Activated naive CD8-positive, alpha-beta T cell treated with anti-CD3 and anti-CD28 coated beads for 36 hours (primary cell): ENCODE data around the gene HIBCH. TPM values are rescaled to one million over a fixed set of nuclear protein-coding genes. Genes with fewer than 3 reads are reported as not detected.
"Not testable (repeated sequence)": the region's sequence is repeated elsewhere in the genome, so short reads cannot be mapped to it uniquely, and the experiment has no call there.

ENCODE experiments used
- DNase-seq: peaks from one replicate; pipeline ENCODE4 v3.0.0; 2021
- H3K27ac Mint-ChIP-seq: one replicate; pipeline ENCODE4 v1.8.0; 2022; ENCODE audit warnings: mild to moderate bottlenecking, moderate library complexity, mixed read lengths
- H3K27me3 Mint-ChIP-seq: one replicate; pipeline ENCODE4 v1.8.0; 2022; ENCODE audit warnings: mild to moderate bottlenecking, mixed read lengths
- H3K36me3 Mint-ChIP-seq: one replicate; pipeline ENCODE4 v1.8.0; 2021; ENCODE audit warnings: mild to moderate bottlenecking, mixed read lengths
- H3K4me1 Mint-ChIP-seq: one replicate; pipeline ENCODE4 v1.8.0; 2021; ENCODE audit warnings: mixed read lengths
- H3K4me3 Mint-ChIP-seq: one replicate; pipeline ENCODE4 v1.8.0; 2022; ENCODE audit warnings: mild to moderate bottlenecking, moderate library complexity, mixed read lengths
- H3K9me3 Mint-ChIP-seq: one replicate; pipeline ENCODE4 v1.8.0; 2022; ENCODE audit warnings: mixed read lengths
- total RNA-seq, 2 experiments: library from RNA; stranded (reverse); gene quantifications; one replicate each; pipeline ENCODE4 v1.2.3, GENCODE V29; 2021

The HIBCH gene, protein sequence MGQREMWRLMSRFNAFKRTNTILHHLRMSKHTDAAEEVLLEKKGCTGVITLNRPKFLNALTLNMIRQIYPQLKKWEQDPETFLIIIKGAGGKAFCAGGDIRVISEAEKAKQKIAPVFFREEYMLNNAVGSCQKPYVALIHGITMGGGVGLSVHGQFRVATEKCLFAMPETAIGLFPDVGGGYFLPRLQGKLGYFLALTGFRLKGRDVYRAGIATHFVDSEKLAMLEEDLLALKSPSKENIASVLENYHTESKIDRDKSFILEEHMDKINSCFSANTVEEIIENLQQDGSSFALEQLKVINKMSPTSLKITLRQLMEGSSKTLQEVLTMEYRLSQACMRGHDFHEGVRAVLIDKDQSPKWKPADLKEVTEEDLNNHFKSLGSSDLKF
- 10 to 100 TPM; 21.0 to 24.7 TPM for total RNA-seq

DNA sequence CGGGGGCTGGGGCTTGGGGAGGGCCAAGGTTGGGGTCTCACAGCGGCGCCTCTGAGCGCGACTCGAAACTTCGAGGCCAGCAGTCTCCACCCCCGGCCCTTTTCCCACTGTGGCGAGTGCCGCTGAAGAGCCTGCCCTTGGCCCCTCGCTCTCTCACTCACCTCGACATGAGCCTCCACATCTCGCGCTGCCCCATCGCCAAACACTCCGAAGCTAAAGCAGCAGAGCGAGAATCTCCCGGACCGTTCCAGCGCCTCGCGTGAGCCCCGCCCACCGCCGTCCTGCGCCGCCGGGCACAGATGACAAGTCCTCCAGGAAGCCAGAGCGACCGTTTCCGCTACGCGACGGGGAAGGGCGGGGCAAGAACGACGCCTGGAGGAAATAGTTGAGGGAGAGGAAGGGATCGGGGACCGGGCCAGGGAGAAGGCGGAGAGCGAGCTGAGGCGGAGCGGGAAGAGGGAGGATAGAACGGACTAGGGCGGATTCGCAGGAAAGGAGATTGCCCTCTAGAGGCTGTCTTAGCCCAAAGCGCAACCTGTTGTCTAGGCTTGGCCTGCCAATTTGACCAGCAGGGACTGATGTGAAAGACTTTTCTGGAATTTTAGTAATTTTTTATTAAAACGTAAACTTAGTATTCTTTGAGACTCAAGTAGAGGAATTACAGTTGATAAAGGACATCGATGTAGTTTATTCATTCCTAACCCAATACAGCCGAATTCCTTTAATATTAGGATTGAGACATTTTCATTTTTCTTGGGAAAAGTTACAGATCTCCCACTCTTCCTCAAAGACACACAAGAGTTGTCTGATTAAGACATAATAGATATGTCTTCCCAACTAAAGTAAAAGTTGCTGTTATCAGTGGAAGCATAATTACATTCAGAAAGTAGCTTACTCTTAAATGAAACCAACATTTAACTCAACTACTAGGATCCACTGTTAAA is at the start of gene HIBCH:
Gene HIBCH, minus strand, starts transcription at position 272 of the 944 bp plus-strand sequence. Its CDS starts 76 bp downstream, at position 196.
- H3K4me1 Mint-ChIP-seq = peaks cover 39% of the 10 kb centered on the region
- H3K36me3 Mint-ChIP-seq = peaks cover 10% of the 10 kb centered on the region

DNA sequence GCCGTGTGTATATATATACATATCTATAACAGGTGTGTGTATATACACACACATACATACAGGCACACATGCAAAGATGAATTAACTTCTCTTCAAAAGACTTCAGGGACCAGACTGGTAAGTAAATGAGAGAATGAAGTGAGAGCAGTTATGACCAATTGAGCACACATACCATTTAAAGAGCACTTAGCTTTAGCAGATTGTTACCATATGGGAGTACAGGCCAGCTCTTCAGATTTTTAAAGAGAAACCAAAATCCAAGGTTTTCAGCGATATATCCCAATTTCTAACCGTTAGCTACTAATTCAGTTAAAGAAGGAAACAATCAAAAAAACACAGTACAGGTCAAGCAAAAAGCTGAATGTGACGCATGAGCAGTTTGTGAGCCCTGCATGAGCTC is 47.5 kb upstream of the HIBCH start:
- H3K4me1 Mint-ChIP-seq = peaks cover 4% of the 10 kb centered on the region
- H3K9me3 Mint-ChIP-seq = no peaks in the 10 kb centered on the region
- no peaks in the 10 kb centered on the region for H3K27me3 Mint-ChIP-seq
- no peaks in the 10 kb centered on the region for H3K36me3 Mint-ChIP-seq
- no peak overlapping the region for H3K4me3 Mint-ChIP-seq
- no peak for DNase-seq
- no peak overlapping the region for H3K27ac Mint-ChIP-seq

More for the DNA sequence above, at the start of gene HIBCH:
- Mint-ChIP-seq H3K4me3 (peak within 1 kb of the TSS; percentile 84), H3K9me3 (no peaks in the 10 kb centered on the region), H3K27me3 (no peaks in the 10 kb centered on the region), H3K27ac (peak within 1 kb of the TSS; percentile 84)
- DNase-seq = peak; percentile 94

DNA sequence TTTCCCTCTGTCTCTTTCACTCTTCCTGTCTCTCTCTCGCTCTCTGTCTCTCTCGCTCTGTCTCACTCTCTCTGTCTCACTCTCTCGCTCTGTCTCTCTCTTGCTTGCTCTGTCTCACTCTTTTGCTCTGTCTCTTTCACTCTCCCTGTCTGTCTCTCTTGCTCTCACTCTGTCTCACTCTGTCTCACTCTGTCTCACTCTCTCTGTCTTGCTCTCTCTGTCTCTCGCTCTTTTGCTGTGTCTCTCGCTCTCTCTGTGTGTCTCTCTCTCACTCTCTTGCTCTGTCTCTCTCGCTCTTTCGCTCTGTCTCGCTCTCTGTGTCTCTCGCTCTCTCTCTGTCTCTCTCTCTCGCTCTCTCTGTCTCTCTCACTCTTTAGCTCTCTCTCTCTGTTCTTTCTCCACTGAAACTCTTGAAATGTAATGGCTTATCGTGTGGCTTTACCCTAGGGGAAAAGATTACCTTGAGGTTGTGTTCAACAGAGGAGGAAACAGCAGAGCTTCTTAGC is 46.7 kb upstream of the HIBCH start:
- no peaks in the 10 kb centered on the region for H3K27me3 Mint-ChIP-seq
- H3K4me1 Mint-ChIP-seq = peaks cover 8% of the 10 kb centered on the region
- no peaks in the 10 kb centered on the region for H3K9me3 Mint-ChIP-seq
- H3K36me3 Mint-ChIP-seq = no peaks in the 10 kb centered on the region
- no peak overlapping the region for H3K27ac Mint-ChIP-seq
- DNase-seq = no peak
- H3K4me3 Mint-ChIP-seq = no peak overlapping the region

DNA sequence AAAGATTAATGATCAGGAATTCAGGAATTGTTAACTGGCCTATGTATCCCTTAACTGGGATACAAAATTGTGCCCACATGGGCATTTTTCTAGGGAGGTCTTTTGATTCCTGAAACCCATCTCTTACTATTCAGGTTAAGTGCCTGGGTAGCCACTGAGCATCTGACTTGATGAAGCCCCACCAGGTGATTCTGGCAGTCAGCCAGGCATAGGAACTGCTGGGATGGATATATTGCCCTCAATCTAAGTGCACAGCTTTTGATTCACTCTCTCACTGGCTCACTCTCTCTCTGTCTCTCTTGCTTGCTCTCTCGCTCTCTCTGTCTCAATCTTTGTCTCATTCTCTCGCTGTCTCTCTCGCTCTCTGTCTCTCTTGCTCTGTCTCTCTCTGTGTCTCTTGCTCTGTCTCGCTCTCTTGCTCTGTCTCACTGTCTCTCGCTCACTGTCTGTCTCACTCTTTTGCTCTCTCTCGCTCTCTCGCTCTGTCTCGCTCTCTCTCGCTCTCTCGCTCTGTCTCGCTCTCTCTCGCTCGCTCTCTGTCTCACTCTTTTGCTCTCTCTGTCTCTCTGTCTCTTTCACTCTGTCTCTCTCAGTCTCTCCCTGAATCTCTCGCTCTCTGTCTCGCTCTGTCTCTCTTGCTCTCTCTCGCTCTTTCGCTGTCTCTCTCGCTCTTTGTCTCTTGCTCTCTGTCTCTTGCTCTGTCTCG is 46.0 kb upstream of the HIBCH start:
- H3K9me3 Mint-ChIP-seq = no peaks in the 10 kb centered on the region
- no peak for DNase-seq
- no peaks in the 10 kb centered on the region for H3K36me3 Mint-ChIP-seq
- no peaks in the 10 kb centered on the region for H3K27me3 Mint-ChIP-seq
- no peak overlapping the region for H3K27ac Mint-ChIP-seq
- peaks cover 9% of the 10 kb centered on the region for H3K4me1 Mint-ChIP-seq
- H3K4me3 Mint-ChIP-seq = no peak overlapping the region

DNA sequence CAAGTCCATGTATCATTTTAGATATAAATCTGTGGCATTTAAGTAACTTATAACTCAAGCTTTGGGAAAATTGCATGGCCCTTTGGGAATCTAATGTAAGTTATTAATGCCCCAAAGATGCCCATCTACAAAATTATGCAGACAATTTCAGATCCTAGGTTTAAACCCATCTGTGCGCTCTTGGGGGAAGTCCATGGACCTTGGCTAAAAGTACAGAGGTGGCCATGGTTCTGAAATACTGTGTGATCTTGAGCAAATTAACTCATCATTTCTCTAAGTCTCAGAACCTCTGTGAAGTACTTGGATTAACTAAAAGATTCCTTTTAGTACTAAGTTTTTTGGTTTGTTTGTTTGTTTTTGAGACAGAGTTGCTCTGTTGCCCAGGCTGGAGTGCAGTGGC is 43.3 kb upstream of the HIBCH start:
- Mint-ChIP-seq H3K36me3 (no peaks in the 10 kb centered on the region), H3K27ac (no peak overlapping the region), H3K27me3 (no peaks in the 10 kb centered on the region), H3K9me3 (no peaks in the 10 kb centered on the region), H3K4me1 (peaks cover 27% of the 10 kb centered on the region), H3K4me3 (no peak overlapping the region)
- DNase-seq = no peak

DNA sequence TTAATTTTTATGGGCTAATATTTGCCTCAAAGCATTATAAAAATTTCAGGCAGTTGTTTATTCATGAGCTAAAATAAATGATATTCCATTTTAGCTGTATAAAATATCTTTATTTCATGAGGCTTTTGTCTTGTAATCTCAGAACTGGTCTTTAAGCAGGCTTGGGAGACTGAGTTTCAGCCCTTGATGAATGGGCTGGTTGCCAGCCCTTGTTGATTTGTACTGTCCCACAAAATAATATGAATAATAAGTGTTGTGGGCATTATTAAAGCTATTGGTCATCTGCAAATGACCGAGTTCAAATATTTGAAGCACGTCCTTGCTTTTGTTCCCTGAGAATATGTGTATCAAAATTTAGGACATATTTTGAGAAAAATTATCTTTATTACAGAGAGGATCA is 41.9 kb upstream of the HIBCH start:
- no peak overlapping the region for H3K4me3 Mint-ChIP-seq
- no peaks in the 10 kb centered on the region for H3K9me3 Mint-ChIP-seq
- no peaks in the 10 kb centered on the region for H3K27me3 Mint-ChIP-seq
- no peak overlapping the region for H3K27ac Mint-ChIP-seq
- H3K4me1 Mint-ChIP-seq = peaks cover 27% of the 10 kb centered on the region
- no peaks in the 10 kb centered on the region for H3K36me3 Mint-ChIP-seq
- no peak for DNase-seq

DNA sequence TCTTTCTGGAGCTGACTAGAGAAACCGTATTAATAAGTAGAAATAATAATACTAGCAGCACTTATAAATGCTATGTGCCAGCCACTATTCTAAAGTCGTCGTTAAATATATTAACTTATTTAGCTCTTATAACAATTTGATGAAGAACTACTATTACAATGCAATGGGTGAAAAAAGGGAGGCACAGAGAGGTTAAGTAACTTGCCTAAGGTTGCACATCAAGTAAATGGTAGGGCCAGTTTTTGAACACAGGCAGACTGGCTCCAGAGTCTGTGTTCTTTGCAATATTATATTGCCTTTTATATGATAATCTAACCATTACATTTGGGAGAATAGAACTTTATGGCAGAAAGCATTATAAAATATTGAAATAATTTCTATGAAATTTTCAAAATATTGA is 41.3 kb upstream of the HIBCH start:
- Mint-ChIP-seq H3K27me3 (no peaks in the 10 kb centered on the region), H3K9me3 (no peaks in the 10 kb centered on the region), H3K36me3 (no peaks in the 10 kb centered on the region), H3K4me3 (no peak overlapping the region), H3K27ac (no peak overlapping the region), H3K4me1 (peaks cover 27% of the 10 kb centered on the region)
- DNase-seq = no peak

DNA sequence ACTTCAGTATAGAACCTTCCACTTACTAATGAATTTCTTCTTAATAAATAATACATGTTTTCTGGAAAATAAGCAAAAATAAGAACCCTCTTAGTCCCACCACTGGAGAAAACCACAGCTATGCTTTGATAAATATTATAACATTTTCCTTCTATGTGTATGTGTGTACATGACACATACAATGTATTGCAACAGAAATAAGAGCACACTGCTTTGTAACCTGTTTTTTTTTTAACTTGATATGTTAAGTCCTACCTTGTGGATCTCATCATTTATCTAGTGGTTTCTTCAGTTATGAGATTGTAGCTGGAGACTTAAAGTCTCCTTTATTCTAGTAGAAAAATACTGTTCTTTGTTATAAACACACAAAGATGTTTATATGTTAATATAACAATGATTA is 40.9 kb upstream of the HIBCH start:
- Mint-ChIP-seq H3K4me3 (peak overlapping the region; percentile 84), H3K36me3 (no peaks in the 10 kb centered on the region), H3K27ac (peak overlapping the region; percentile 82), H3K27me3 (no peaks in the 10 kb centered on the region), H3K4me1 (peaks cover 27% of the 10 kb centered on the region), H3K9me3 (no peaks in the 10 kb centered on the region)
- no peak for DNase-seq

DNA sequence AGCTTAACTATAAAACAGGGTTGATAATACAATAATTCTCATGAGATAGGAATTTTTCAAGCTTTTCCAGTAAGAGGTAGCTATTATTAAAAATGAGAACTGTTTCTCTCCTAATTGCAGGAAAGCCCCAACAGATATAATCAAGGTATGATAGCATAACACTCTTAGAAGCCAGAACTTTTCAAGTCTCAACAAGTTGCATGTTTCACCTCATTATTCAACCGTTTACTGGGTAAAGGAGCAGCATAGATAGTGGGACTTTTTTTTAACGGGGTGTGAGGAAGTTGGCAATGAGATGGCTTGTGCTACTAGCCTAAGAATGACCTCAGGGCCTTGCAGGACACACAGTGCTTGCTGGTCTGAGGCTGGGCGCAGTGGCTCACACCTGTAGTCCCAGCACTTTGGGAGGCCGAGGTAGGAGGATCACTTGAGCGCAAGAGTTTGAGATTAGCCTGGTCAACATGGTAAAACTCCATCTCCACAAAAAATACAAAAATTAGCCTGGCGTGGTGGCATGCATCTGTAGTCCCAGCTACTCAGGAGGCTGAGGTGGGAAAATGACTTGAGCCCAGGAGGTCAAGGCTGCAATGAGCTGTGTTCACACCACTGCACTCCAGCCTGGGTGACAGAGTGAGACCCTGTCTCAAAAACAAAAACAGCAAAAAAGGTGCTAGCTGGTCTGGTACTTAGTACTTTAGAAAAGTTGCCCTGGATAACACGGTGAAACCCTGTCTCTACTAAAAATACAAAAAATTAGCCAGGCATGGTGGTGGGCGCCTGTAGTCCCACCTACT is 39.2 kb upstream of the HIBCH start:
- not testable (repeated sequence) for H3K36me3 Mint-ChIP-seq, H3K9me3 Mint-ChIP-seq, DNase-seq, H3K4me3 Mint-ChIP-seq, H3K27me3 Mint-ChIP-seq
- Mint-ChIP-seq H3K4me1 (peaks cover 27% of the 10 kb centered on the region), H3K27ac (peak overlapping the region; percentile 29)

DNA sequence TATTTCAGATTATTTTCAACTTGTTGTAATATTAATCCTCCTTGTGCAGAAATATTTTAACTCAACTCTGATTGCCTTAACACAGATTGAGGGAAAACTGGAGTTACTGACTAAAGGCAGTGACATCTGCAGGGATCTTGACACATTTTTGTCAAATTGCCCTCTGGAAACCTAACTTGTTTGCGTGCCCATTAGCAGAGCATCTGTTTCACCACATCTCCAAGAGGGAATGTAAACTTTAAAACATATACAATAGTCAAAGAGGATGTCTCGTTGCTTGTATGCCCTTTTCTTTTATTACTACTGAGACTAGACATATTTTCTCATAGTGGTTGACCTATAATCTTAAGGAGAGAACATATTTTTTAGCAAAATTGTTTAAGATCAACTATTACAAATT is 38.0 kb upstream of the HIBCH start:
- Mint-ChIP-seq H3K27me3 (no peaks in the 10 kb centered on the region), H3K4me1 (peaks cover 26% of the 10 kb centered on the region), H3K4me3 (no peak overlapping the region), H3K27ac (no peak overlapping the region), H3K9me3 (no peaks in the 10 kb centered on the region), H3K36me3 (peaks cover 2% of the 10 kb centered on the region)
- no peak for DNase-seq

DNA sequence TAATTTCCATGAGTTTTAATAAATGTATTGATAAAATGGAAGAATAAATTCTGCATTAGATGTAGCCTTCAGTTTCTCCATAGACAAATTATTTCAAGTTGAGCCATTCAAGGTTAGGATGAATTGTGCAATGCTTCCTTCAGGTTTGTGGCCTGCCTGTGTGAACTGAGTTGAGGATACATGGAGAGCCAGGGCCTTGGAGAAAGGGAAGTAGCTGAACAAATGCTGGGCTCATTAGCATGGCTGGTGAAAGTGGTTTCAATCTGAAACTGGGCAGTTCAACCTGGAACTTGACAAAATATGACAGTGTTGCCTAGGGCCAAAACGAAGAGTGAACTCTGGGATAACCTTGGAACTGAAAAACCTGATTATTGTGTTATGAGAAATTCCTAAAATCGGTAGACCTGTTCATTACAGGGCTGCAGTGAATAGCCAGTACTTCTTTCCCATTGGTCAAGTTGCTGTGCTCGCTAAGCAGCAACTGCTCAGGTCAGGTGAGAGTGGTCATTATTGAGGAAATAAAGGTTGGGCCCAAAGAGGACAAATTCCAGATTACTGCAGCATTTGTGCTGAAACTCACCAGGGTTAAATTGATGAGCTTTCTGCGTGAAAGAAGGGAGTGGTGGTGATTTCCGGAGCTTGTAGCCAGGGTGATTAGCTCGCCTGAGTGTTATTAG is 36.5 kb upstream of the HIBCH start:
- H3K27me3 Mint-ChIP-seq = no peaks in the 10 kb centered on the region
- no peak overlapping the region for H3K4me3 Mint-ChIP-seq
- DNase-seq = no peak
- peaks cover 20% of the 10 kb centered on the region for H3K4me1 Mint-ChIP-seq
- H3K9me3 Mint-ChIP-seq = no peaks in the 10 kb centered on the region
- H3K27ac Mint-ChIP-seq = no peak overlapping the region
- peaks cover 7% of the 10 kb centered on the region for H3K36me3 Mint-ChIP-seq

DNA sequence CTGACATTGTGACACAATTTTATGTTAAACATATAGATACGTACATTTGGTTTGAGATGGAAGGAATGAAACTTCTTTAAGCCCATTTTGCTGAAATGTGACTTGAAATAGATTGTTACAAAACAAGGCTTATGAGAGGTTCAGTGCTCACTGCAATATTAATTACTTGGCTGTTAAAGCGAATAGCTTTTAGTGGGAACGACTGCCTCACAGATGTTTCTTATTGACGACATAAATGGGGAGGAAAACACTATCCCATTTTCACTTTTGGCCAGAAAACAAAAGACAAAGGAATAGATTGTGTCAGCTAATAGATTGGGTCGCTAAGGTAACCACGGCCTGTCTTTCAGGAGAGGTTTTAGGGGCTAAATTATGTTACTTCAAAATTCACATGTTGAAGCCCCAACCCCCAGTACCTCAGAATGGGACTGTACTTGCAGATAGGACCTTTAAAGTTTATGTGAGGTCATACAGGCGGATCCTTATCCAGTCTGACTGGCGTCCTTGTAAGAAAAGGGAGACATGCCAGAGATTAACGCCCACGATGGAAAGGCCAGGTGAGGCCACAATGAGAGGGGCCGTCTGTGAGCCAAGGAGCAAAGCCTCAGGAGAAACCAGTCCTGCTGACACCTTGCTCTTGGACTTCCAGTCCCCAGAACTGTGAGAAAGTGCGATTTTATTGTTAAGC is 34.5 kb upstream of the HIBCH start:
- no peaks in the 10 kb centered on the region for H3K9me3 Mint-ChIP-seq
- no peak for DNase-seq

DNA sequence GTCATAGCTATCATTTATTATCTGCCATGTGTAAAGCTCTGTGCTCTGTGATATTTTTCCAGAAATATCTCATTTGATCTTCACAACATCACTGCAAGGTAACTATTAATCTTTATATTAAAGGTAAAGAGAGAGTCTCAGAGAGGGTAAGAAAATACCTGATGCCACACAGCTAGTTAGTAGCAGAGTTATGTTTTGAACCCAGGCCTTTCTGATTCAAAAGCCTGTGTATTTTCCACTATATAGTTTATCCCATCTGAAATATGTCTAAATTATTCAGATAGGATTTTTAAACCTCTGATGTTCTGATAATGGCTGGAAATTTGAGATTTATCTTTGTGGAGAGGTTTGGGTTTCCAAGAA is 33.9 kb upstream of the HIBCH start:
- no peak for DNase-seq
- no peaks in the 10 kb centered on the region for H3K27me3 Mint-ChIP-seq

More for the DNA sequence above, 34.5 kb upstream of the HIBCH start:
- Mint-ChIP-seq H3K27ac (no peak overlapping the region), H3K4me3 (no peak overlapping the region), H3K4me1 (peaks cover 5% of the 10 kb centered on the region), H3K27me3 (no peaks in the 10 kb centered on the region), H3K36me3 (peaks cover 7% of the 10 kb centered on the region)

More for the DNA sequence above, 33.9 kb upstream of the HIBCH start:
- H3K9me3 Mint-ChIP-seq = no peaks in the 10 kb centered on the region
- H3K27ac Mint-ChIP-seq = no peak overlapping the region
- H3K4me3 Mint-ChIP-seq = no peak overlapping the region
- H3K4me1 Mint-ChIP-seq = peaks cover under 1% of the 10 kb centered on the region
- H3K36me3 Mint-ChIP-seq = peaks cover 7% of the 10 kb centered on the region
